GM18907 (cell line): ENCODE measurements around the gene LMTK2.
A peak's percentile ranks its signal among the peaks of the same experiment; 100 is the strongest.

Experiments
- ATAC-seq: cut with Tn5 transposase; IDR thresholded peaks from one replicate; pipeline ENCODE4 v1.9.1; 2021; ENCODE audit warnings: mild to moderate bottlenecking, moderate library complexity; ENCODE audit not compliant: unreplicated experiment

The LMTK2 gene

DNA sequence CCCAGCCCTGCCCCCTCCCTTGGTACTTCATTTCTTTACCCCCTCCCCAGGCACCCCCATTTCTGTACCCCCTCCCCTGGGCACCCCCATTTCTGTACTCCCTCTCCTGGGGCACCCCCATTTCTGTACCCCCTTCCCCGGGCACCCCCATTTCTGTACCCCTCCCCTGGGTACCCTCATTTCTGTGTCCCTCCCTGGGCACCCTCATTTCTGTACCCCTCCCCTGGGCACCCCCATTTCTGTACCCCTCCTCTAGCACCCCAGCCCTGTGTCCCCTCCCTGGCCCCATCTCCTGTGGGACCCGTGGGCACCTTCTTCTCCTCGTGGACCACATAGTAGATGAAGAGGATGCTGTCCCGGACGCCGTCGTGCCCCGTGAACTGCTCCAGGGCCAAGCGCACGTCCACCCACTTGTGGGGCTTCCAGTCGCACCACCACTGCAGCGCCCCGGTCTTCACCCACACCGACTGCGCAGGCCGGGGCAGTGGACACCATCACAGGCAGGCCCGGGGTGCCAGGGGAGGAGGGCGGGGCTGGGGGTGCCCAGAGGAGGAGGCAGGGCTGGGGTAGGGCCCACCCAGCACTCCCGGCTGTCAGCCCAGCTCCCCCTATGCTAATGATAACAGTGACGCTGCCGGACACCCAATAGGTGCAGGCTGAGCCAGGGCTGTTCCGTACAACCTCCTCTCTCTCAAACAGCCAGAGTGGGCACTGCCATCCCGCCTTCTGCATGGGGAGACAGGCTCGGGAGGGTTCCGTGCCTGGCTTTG, 125.0 kb downstream of the LMTK2 start:
- no peak for ATAC-seq

- no peak for ATAC-seq
These were observed 125.6 kb downstream of the LMTK2 start for GRCh38 chr7:98232263-98232585.

DNA sequence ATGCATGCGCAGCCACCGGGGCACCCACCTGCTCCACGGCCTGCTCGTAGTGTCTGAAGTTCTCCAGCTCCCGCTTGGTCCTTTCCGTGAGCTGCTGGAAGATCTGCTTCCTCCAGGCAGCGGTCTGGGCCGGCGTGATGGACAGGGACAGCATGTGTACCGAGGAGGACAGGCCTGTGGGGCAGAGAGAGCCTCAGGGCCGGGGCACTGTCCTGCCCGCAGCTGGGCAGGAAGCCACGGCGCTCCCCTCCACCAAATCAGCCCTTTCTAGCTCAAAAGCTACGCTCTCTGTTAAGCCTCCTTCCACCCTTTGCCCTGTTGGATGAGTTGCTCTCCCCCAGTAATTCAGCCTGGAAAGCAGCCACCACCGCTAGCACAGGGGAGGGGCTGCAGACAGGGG, 126.1 kb downstream of the LMTK2 start:
- ATAC-seq, result no peak

DNA sequence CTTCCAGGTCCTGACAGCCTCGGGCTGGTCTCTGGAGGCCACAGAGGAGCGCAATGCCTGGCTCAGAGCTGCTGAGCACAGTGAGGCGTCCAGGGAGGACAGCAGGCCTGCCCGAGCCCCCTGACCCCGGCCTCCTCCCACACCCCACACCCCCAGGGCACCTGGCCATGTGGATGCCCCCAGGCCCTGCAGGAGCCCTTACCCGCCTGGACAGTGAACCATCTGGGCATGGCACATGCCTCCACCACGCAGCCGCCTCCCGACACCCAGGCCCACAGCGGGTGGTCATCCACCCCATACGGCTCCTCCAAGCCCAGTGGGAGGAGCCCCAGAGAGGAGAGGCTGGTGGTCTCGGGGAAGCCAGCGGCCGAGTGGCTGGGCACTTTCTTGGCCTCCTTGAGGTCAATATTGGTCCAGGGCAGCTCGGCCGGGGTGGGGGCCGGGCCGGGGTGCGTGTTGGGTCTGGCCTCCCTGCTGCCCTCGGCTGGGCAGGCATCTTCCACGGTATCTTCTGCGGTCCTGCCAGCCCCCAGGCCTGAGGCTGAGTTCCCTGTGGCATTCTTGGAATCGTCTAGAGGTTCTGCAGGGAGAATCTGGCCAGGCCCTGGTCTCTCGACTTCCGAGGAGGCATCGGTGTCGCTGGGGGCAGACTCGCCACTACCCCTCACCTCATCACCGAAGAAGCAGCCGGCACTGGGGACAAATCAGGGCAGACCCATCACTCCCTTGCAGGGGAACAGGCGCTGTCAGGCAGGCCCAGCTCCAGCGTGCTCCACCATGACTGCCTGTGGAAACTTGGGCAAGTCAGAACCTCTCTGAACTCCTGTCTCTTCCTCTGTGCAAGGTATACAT, 126.8 kb downstream of the LMTK2 start:
- no peak for ATAC-seq

DNA sequence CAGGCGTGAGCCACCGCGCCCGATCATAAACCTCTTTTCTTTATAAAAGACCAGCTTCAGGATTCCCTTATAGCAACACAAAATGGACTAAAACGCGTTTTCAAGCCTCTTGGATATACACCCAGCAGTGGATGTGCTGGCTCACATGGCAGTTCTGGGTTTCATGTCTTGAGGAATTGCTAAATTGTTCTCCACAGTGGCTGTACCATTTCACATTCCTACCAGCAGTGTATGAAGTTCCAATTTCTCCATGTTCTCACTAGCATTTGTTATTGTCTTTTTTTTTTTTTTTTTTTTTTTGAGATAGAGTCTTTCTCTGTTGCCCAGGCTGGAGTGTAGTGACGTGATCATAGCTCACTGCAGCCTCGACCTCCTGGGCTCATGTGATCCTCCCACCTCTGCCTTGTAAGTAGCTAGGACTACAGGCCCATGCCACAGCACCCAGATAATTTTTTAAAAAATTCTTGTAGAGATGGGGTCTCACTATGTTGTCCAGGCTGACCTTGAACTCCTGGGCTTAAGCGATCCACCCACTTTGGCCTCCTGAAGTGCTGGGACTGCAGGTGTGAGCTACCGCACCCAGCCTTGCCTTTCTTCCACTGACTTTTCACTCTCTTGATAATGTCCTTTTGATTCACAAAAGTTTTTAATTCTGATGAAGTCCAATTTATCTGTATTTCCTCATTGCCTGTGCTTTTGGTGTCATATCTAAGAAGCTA, 127.9 kb downstream of the LMTK2 start:
- no peak for ATAC-seq

- no peak for ATAC-seq
These were observed 129.2 kb downstream of the LMTK2 start for GRCh38 chr7:98235901-98236300.

DNA sequence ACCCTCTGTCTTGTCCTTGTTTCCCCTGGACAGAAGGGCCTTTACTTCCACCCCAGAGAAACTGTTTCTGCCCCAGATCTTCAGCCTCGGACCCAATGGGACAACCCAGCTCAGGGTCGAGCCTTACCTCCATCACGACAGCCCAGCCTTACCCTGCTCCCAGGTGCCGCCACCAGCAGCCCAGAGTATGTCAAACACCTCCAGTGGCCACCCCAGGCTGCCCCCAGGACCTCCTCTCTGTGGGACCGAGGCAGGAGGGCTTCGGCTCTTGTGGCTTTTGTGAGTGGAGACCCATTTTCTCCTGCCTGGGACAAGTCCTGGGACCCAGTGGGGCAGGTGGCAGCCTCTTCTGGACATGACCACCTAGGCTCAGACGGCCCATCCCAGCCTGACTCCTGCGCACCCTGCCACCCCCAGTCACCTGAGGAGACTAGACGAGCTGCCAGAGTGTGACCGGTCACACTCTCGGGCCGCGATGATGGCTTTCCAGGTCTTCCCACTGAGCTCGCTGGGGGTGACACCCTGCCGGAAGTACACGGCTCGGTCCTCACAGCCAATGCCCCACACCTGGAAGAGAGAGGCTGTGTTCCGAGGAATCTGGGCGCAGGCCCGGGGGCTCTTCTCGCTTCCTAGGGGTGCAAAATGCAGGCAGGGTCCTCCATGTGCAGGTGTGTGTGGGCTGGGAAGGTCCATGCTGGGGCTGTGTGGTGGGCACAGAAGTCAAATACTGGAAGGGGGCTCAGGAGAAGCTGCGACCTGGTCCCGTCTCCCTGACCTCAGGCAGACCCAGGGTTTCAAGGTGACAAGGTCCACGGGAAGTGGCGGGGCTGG, 129.9 kb downstream of the LMTK2 start:
- ATAC-seq, result no peak

GRCh38 chr7:98238076-98238475, 131.4 kb downstream of the LMTK2 start:
- ATAC-seq, result no peak

DNA sequence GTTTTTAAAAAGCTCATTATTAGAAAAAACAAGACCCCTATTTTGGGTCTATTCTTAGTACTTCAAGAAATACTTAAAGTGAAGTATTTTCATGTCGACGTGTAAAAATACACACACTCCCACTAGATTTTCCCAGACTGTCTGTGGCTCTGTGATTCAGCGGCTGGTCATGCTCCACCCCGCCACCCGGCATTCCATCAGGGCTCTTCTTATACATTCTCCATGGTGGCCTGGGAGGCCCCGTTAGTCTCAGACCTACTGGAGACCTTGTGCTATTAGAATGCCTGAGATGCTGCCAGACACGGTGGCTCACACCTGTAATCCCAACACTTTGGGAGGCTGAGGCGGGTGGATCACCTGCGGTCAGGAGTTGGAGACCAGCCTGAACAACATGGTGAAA, 132.3 kb downstream of the LMTK2 start:
- no peak for ATAC-seq

GRCh38 chr7:98240961-98241673, 134.5 kb downstream of the LMTK2 start:
- ATAC-seq, result no peak

DNA sequence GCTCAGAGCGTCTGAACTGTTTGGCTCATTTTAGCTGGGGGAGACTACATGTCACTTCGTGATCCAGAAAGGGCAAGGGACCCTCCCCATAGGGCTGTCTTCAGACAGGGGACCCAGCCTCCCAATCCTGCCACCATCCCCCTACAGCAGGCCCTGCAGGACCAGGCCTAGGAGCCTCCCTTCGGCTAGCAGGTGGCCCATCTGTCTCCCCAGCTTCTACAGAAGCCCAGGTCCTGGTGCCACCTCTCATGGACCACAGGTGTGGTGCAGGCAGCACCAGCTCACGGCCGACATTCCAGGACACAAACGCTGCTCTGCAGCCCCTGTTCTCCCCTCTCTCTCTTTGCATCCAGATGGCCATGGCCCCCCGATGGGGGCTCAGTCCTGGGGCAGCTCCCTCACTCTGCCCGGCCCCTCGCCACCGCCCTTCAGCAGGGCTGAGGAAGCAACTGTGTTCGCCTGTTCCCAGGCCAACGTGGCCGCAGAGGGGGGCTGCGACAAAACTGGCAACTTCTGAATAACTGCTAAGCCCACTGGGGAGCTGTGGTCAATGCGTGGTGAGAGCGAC, 135.1 kb downstream of the LMTK2 start:
- no peak for ATAC-seq

DNA sequence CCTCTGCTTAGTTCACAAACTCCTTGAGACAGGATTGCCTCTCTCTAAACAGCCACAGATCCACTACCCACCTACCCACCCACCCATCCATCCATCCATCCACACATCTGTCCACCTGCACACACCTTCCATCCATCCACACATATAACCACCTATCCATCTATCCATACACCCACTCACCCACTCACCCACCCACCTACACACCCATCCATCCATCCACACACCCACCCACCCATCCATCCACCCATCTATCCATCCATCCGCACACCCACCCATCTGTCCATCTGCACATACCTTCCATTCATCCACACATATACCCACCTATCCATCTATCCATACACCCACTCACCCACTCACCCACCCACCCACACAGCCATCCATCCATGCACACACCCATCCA, 135.7 kb downstream of the LMTK2 start:
- ATAC-seq, result no peak

DNA sequence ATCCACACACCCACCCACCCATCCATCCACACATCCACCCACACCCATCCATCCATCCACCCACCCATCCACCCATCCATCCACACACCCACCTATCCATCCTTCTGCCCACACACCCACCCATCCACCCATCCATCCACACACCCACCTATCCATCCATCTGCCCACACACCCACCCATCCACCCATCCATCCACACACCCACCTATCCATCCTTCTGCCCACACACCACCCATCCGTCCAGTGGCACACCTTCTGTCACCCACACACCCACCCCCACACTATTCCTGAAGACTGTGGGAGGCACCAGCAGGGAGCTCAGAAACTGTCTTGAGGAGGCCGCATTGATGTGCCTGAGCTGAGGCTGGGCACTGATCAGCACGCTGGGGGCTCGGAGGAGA, 136.3 kb downstream of the LMTK2 start:
- no peak for ATAC-seq

GRCh38 chr7:98244871-98245270, 138.2 kb downstream of the LMTK2 start:
- ATAC-seq, result no peak

DNA sequence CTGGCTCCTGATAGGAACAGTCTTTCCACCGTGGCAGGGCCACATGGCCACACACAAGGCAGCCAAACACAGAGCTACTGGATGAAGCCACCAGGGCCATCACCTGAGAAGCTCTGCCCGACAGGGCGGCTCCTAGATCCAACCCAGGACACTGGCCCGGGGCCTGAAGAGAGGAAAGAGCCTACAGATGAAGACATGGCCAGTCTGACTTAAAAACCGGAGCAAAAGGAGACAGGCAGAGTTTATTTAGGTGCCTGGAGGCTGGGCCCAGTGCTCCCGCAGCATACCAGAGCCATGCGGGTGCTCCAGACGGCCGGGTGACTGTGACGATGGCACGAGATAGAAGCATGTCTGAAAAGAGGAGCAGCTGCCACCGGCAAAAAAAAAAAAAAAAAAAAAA, 141.5 kb downstream of the LMTK2 start:
- ATAC-seq, result no peak

GRCh38 chr7:98249106-98249505, 142.4 kb downstream of the LMTK2 start:
- ATAC-seq, result no peak

- ATAC-seq, result no peak
These were observed 144.1 kb downstream of the LMTK2 start for GRCh38 chr7:98250789-98251188.

GRCh38 chr7:98251231-98251600, 144.6 kb downstream of the LMTK2 start:
- ATAC-seq, result peak; percentile 31

GRCh38 chr7:98251601-98252424, 145.2 kb downstream of the LMTK2 start, which contains the start of gene TECPR1:
Gene TECPR1 (minus strand): TSS chr7:98252232. CDS start chr7:98246146, 6,086 bp downstream.
- peak; percentile 97 for ATAC-seq
